NCI-H146 treated with DMSO at 0.1 percent for 48 hours (cell line): ENCODE results near the gene MSANTD7.

Experiments
- DNase-seq: peaks from one replicate; lab custom pipeline; 2025; ENCODE audit not compliant: unreplicated experiment; lab: John Stamatoyannopoulos, UW

MSANTD7 gene

GRCh38 chr10:14879928-14880193 is 41.8 kb downstream of the MSANTD7 start:
- no peak for DNase-seq

GRCh38 chr10:14880229-14880628 is 42.1 kb downstream of the MSANTD7 start:
- no peak for DNase-seq

GRCh38 chr10:14884082-14884481 is 46.0 kb downstream of the MSANTD7 start:
- no peak for DNase-seq
